ENCODE measurements around the gene PLPPR5.

- TF ChIP-seq POLR2A (IDR thresholded peaks at IDR 0.05) (no peak), CTCF (IDR thresholded peaks at IDR 0.05) (no peak)
Observed at GRCh38 chr1:98896711-98897445, 107.8 kb downstream of the PLPPR5 start.
